Mucosa of rectum (tissue), 2 donors: ENCODE data around the gene STKLD1.
"Not testable (repeated sequence)": the region's sequence is repeated elsewhere in the genome, so short reads cannot be mapped to it uniquely, and the experiment has no call there.

Source experiments
- H3K27ac ChIP-seq, 2 donors: one replicate each; pipeline ENCODE4 v1.7.0; 2013; ENCODE audit warnings: inconsistent platforms in 2 of 2, low read depth in 2 of 2, low read length in 2 of 2
- H3K27me3 ChIP-seq, 2 donors: one replicate each; pipeline ENCODE4 v1.7.0; 2013; ENCODE audit warnings: low read length in 2 of 2; ENCODE audit not compliant: control insufficient read depth in 2 of 2, insufficient read depth in 2 of 2
- H3K36me3 ChIP-seq, 2 donors: one replicate each; pipeline ENCODE4 v1.7.0; 2013; ENCODE audit warnings: low read length in 2 of 2; ENCODE audit not compliant: control insufficient read depth in 2 of 2, insufficient read depth in 2 of 2
- H3K4me1 ChIP-seq, 2 donors: one replicate each; pipeline ENCODE4 v1.7.0; 2013; ENCODE audit warnings: low read length in 2 of 2, mild to moderate bottlenecking in 1 of 2; ENCODE audit not compliant: control insufficient read depth in 2 of 2, insufficient read depth in 2 of 2
- H3K4me3 ChIP-seq, 2 donors: one replicate each; pipeline ENCODE4 v1.7.0; 2013; ENCODE audit warnings: low read length in 2 of 2
- H3K9ac ChIP-seq, 2 donors: one replicate each; pipeline ENCODE4 v1.7.0; 2013; ENCODE audit warnings: low read length in 2 of 2, low read depth in 1 of 2, mild to moderate bottlenecking in 1 of 2
- H3K9me3 ChIP-seq, 2 donors: one replicate each; pipeline ENCODE4 v1.7.0; 2013; ENCODE audit warnings: low read length in 2 of 2; ENCODE audit not compliant: control insufficient read depth in 2 of 2
- donor health status: healthy.
- donor health status: Normal muscosa, but diverticular disease.

STKLD1 gene

GRCh38 chr9:133334161-133334560 lies 42.0 kb upstream of the STKLD1 start:
- H3K27me3 ChIP-seq: no peaks in the 10 kb centered on the region
- peaks cover 22 to 25% of the 10 kb centered on the region in 2 donors for H3K4me1 ChIP-seq
- H3K9me3 ChIP-seq: no peaks in the 10 kb centered on the region
- H3K4me3 ChIP-seq: peak overlapping the region; percentile 2 to 85
- H3K27ac ChIP-seq: peak overlapping the region; percentile 61 to 76
- peak overlapping the region; percentile 52 to 77 for H3K9ac ChIP-seq
- peaks cover 32 to 34% of the 10 kb centered on the region in 2 donors for H3K36me3 ChIP-seq

- Histone ChIP-seq H3K4me1 (peaks cover 22 to 25% of the 10 kb centered on the region in 2 donors), H3K4me3 (peak overlapping the region; percentile 2 to 85), H3K9ac (peak overlapping the region; percentile 64 to 77), H3K27ac (peak overlapping the region; percentile 50 to 76), H3K36me3 (peaks cover 32 to 36% of the 10 kb centered on the region in 2 donors)
- not testable (repeated sequence) for H3K27me3 ChIP-seq, H3K9me3 ChIP-seq
Observed at GRCh38 chr9:133334888-133335287, 41.3 kb upstream of the STKLD1 start.

GRCh38 chr9:133335924-133336811 lies 40.0 kb upstream of the STKLD1 start, which contains the start of gene SURF6:
Gene SURF6 (minus strand): TSS chr9:133336188. CDS start chr9:133336132, 56 bp downstream.
- Histone ChIP-seq H3K27ac (peak within 1 kb of the TSS; percentile 66 to 85), H3K9ac (peak within 1 kb of the TSS; percentile 64 to 77), H3K36me3 (peaks cover 29 to 42% of the 10 kb centered on the region in 2 donors), H3K4me3 (peak within 1 kb of the TSS; percentile 85 to 88), H3K4me1 (peaks cover 22 to 25% of the 10 kb centered on the region in 2 donors), H3K27me3 (no peaks in the 10 kb centered on the region), H3K9me3 (no peaks in the 10 kb centered on the region)

- H3K27me3 ChIP-seq: no peaks in the 10 kb centered on the region
- H3K4me1 ChIP-seq: peaks cover 7 to 14% of the 10 kb centered on the region in 2 donors
- H3K4me3 ChIP-seq: no peak overlapping the region
- no peak overlapping the region for H3K27ac ChIP-seq
- peaks cover 17 to 41% of the 10 kb centered on the region in 2 donors for H3K36me3 ChIP-seq
- no peak overlapping the region for H3K9ac ChIP-seq
- no peaks in the 10 kb centered on the region for H3K9me3 ChIP-seq
Observed at GRCh38 chr9:133339641-133340040, 36.5 kb upstream of the STKLD1 start.

- Histone ChIP-seq H3K4me3 (no peak overlapping the region), H3K9ac (no peak overlapping the region), H3K27me3 (no peaks in the 10 kb centered on the region), H3K9me3 (no peaks in the 10 kb centered on the region), H3K36me3 (peaks cover 23 to 47% of the 10 kb centered on the region in 2 donors), H3K4me1 (peaks cover 5 to 11% of the 10 kb centered on the region in 2 donors), H3K27ac (no peak overlapping the region)
Observed at GRCh38 chr9:133340256-133340655, 35.9 kb upstream of the STKLD1 start.

- peaks cover 26 to 54% of the 10 kb centered on the region in 2 donors for H3K36me3 ChIP-seq
- peak overlapping the region in 1 of 2 donors; percentile 13 for H3K4me3 ChIP-seq
- no peaks in the 10 kb centered on the region for H3K27me3 ChIP-seq
- no peaks in the 10 kb centered on the region for H3K9me3 ChIP-seq
- H3K9ac ChIP-seq: no peak overlapping the region
- peaks cover 5 to 11% of the 10 kb centered on the region in 2 donors for H3K4me1 ChIP-seq
- H3K27ac ChIP-seq: peak overlapping the region in 1 of 2 donors; percentile 43
Observed at GRCh38 chr9:133340916-133341315, 35.2 kb upstream of the STKLD1 start.

GRCh38 chr9:133341369-133342068 lies 34.6 kb upstream of the STKLD1 start:
- Histone ChIP-seq H3K9ac (no peak overlapping the region), H3K36me3 (peaks cover 26 to 55% of the 10 kb centered on the region in 2 donors), H3K27ac (peak overlapping the region in 1 of 2 donors; percentile 43), H3K27me3 (no peaks in the 10 kb centered on the region), H3K4me1 (peaks cover 6 to 10% of the 10 kb centered on the region in 2 donors), H3K4me3 (no peak overlapping the region), H3K9me3 (no peaks in the 10 kb centered on the region)

GRCh38 chr9:133342069-133342406 lies 34.1 kb upstream of the STKLD1 start:
- peaks cover 10 to 14% of the 10 kb centered on the region in 2 donors for H3K4me1 ChIP-seq
- H3K36me3 ChIP-seq: peaks cover 26 to 55% of the 10 kb centered on the region in 2 donors
- no peaks in the 10 kb centered on the region for H3K27me3 ChIP-seq
- peak overlapping the region; percentile 5 to 43 for H3K27ac ChIP-seq
- no peaks in the 10 kb centered on the region for H3K9me3 ChIP-seq
- no peak overlapping the region for H3K9ac ChIP-seq
- no peak overlapping the region for H3K4me3 ChIP-seq

GRCh38 chr9:133342570-133342969 lies 33.6 kb upstream of the STKLD1 start:
- Histone ChIP-seq H3K4me3 (no peak overlapping the region), H3K9me3 (no peaks in the 10 kb centered on the region), H3K9ac (no peak overlapping the region), H3K27me3 (no peaks in the 10 kb centered on the region), H3K27ac (no peak overlapping the region), H3K4me1 (peaks cover 10 to 15% of the 10 kb centered on the region in 2 donors), H3K36me3 (peaks cover 26 to 55% of the 10 kb centered on the region in 2 donors)

- Histone ChIP-seq H3K4me1 (peaks cover 12 to 21% of the 10 kb centered on the region in 2 donors), H3K27me3 (no peaks in the 10 kb centered on the region), H3K36me3 (peaks cover 27 to 56% of the 10 kb centered on the region in 2 donors), H3K4me3 (no peak overlapping the region), H3K27ac (no peak overlapping the region), H3K9me3 (no peaks in the 10 kb centered on the region), H3K9ac (no peak overlapping the region)
Observed at GRCh38 chr9:133344071-133344470, 32.1 kb upstream of the STKLD1 start.
